Endothelial cell of umbilical vein (primary cell): Measurements from ENCODE around the gene AMZ1. TPM values are rescaled to one million over a fixed set of nuclear protein-coding genes. Genes with fewer than 3 reads are reported as not detected.

Source experiments
- BruUV-seq: library from RNA; stranded (reverse); fragments of 400-500 nt; replicated peaks from 2 replicates; lab custom pipeline; 2021; lab: Mats Ljungman, UMichigan
- CTCF ChIA-PET: fragments of 300-600, 350-600 bp; sonication (Branson Sonifier 250); formaldehyde crosslinking; loops from one replicate; lab custom pipeline; 2021; ENCODE audit warnings: antibody characterized with exemption, inconsistent platforms; lab: Charles Lee
- POLR2A ChIA-PET: fragments of 300-600, 350-600 bp; sonication (Branson Sonifier 250); formaldehyde crosslinking; loops from one replicate; lab custom pipeline; 2021; ENCODE audit warnings: antibody characterized with exemption, inconsistent platforms; lab: Charles Lee
- DNase-seq: peaks from one replicate; pipeline ENCODE4 v3.0.0-alpha.2; 2011; ENCODE audit warnings: low read depth, low spot score
- FAIRE-seq: peaks from 2 replicates; lab custom pipeline; 2011; peaks lifted over from hg19 to GRCh38; lab: Jason Lieb, UNC
- H2AFZ ChIP-seq: 2 replicates; pipeline ENCODE4 v1.6.0; 2012; ENCODE audit warnings: low read depth, low read length, control low read depth, inconsistent platforms
- H3K27ac ChIP-seq: 2 replicates; pipeline ENCODE4 v1.5.1; 2011; ENCODE audit warnings: low read depth, mild to moderate bottlenecking, control low read depth, low read length, moderate library complexity; ENCODE audit not compliant: insufficient read depth
- H3K27me3 ChIP-seq, 2 experiments: 2 replicates each; pipeline versions ENCODE4 v1.6.0 to v1.6.1; 2011; ENCODE audit warnings: low read length in 2 of 2, mixed read lengths in 1 of 2; ENCODE audit not compliant: control insufficient read depth in 2 of 2, insufficient read depth in 2 of 2
- H3K36me3 ChIP-seq, 2 experiments: 2 replicates in 1 of 2; 3 replicates in 1 of 2; pipeline ENCODE4 v1.5.1; 2011; ENCODE audit warnings: low read length in 2 of 2, mild to moderate bottlenecking in 1 of 2, moderate library complexity in 1 of 2; ENCODE audit not compliant: control insufficient read depth in 2 of 2, insufficient read depth in 2 of 2; ENCODE audit errors: extremely low read depth in 1 of 2
- H3K4me1 ChIP-seq: 3 replicates; pipeline ENCODE4 v1.5.1; 2011; ENCODE audit warnings: mild to moderate bottlenecking, low read length; ENCODE audit not compliant: control insufficient read depth, insufficient read depth; ENCODE audit errors: extremely low read depth
- H3K4me2 ChIP-seq: 2 replicates; pipeline ENCODE4 v1.6.1; 2011; ENCODE audit warnings: low read length, control low read depth, mixed read lengths; ENCODE audit not compliant: insufficient read depth
- H3K4me3 ChIP-seq, 3 experiments: fragments of 200-600 bp in 1 of 3; sonication (generic), shearing (Covaris generic) in 1 of 3; replicated peaks in 1 of 3; 2 replicates each; pipeline ENCODE4 v1.5.1; 2011 to 2016; ENCODE audit warnings: control low read depth in 3 of 3, low read length in 3 of 3, mild to moderate bottlenecking in 2 of 3, inconsistent platforms in 1 of 3, low read depth in 1 of 3, moderate library complexity in 1 of 3; ENCODE audit not compliant: insufficient read depth in 1 of 3
- H3K79me2 ChIP-seq: 2 replicates; pipeline ENCODE4 v1.6.0; 2012; ENCODE audit warnings: low read length, inconsistent platforms; ENCODE audit not compliant: control insufficient read depth, insufficient read depth
- H3K9ac ChIP-seq: replicated peaks from 2 replicates; pipeline ENCODE3; 2011; ENCODE audit warnings: low read length, control low read depth; ENCODE audit not compliant: insufficient read depth; ENCODE audit errors: extremely low read depth
- H3K9me1 ChIP-seq: replicated peaks from 3 replicates; pipeline ENCODE4 v1.6.0; 2011; ENCODE audit warnings: mild to moderate bottlenecking, low read length; ENCODE audit not compliant: control insufficient read depth, insufficient read depth; ENCODE audit errors: extremely low read depth
- H3K9me3 ChIP-seq: replicated peaks from 2 replicates; pipeline ENCODE4 v1.5.1; 2012; ENCODE audit warnings: low read length, inconsistent platforms; ENCODE audit not compliant: control insufficient read depth, insufficient read depth
- H4K20me1 ChIP-seq: replicated peaks from 2 replicates; pipeline ENCODE3; 2011; ENCODE audit warnings: mild to moderate bottlenecking, low read length; ENCODE audit not compliant: control insufficient read depth, insufficient read depth; ENCODE audit errors: extremely low read depth
- EZH2 ChIP-seq: IDR thresholded peaks from 2 replicates; pipeline ENCODE4 v1.6.1; 2012; ENCODE audit warnings: borderline replicate concordance, low read depth, mild to moderate bottlenecking, moderate library complexity, low read length, inconsistent platforms; ENCODE audit not compliant: severe bottlenecking
- FOS ChIP-seq: IDR thresholded peaks from 2 replicates; pipeline ENCODE4 v1.6.1; 2011; ENCODE audit warnings: mild to moderate bottlenecking, low read length, moderate library complexity, borderline replicate concordance; ENCODE audit not compliant: insufficient read depth
- GATA2 ChIP-seq: IDR thresholded peaks from 2 replicates; pipeline ENCODE4 v1.7.0; 2011; ENCODE audit warnings: low read depth, mild to moderate bottlenecking, moderate library complexity, mixed read lengths, low read length; ENCODE audit not compliant: insufficient read length, insufficient read depth
- JUN ChIP-seq: IDR thresholded peaks from 2 replicates; pipeline ENCODE4 v1.6.1; 2011; ENCODE audit warnings: borderline replicate concordance, low read depth; ENCODE audit not compliant: insufficient read length, insufficient read depth
- MYC ChIP-seq: IDR thresholded peaks from one replicate; pipeline ENCODE4 v1.6.1; 2011; ENCODE audit warnings: mild to moderate bottlenecking, low read depth, low read length
- POLR2A ChIP-seq: IDR thresholded peaks from 2 replicates; pipeline ENCODE4 v1.6.1; 2012; ENCODE audit warnings: low read depth, mild to moderate bottlenecking, control low read depth, low read length
- POLR2AphosphoS5 ChIP-seq: IDR thresholded peaks from 2 replicates; pipeline ENCODE4 v1.6.1; 2012; ENCODE audit warnings: low read depth, mild to moderate bottlenecking, control low read depth, low read length, moderate library complexity; ENCODE audit not compliant: insufficient read depth
- dilution Hi-C: fragments of 300-500 bp; cut with MboI; formaldehyde crosslinking; loops from one replicate; pipeline ENCODE4 v1.15.0; 2019; ENCODE audit warnings: low sequenced_read_pairs; ENCODE audit not compliant: extremely low pct_ligation_motif_present
- intact Hi-C: fragments of 100-400 bp; cut with micrococcal nuclease; formaldehyde crosslinking; loops from one replicate; pipeline ENCODE4 v1.10.0; 2022
- polyA plus RNA-seq, 4 experiments: library from polyadenylated mRNA; depleted of rRNA in 3 of 4; stranded (reverse) in 3 of 4; unstranded in 1 of 4; fragments of >200 nt; gene quantifications; 2 replicates each; pipeline versions ENCODE4 v1.2.1 to v1.2.3, GENCODE V29; 2011 to 2012; ENCODE audit warnings: missing spikeins in 1 of 4
- total RNA-seq: library from RNA; stranded (reverse); gene quantifications from 2 replicates; pipeline ENCODE4 v1.2.3, GENCODE V29; 2021
- TF ChIP-seq, protein P1 (sequence below): IDR thresholded peaks from 2 replicates; pipeline ENCODE4 v1.6.1; 2011; ENCODE audit not compliant: insufficient read depth, insufficient read length
- TF ChIP-seq, protein P2 (sequence below), 2 donors: IDR thresholded peaks; 1 replicate in 1 of 2; 2 replicates in 1 of 2; pipeline ENCODE4 v1.5.1; 2011; ENCODE audit warnings: low read length in 2 of 2, mild to moderate bottlenecking in 2 of 2, moderate library complexity in 2 of 2, control low read depth in 1 of 2, inconsistent platforms in 1 of 2, low read depth in 1 of 2; ENCODE audit not compliant: insufficient read depth in 1 of 2; ENCODE audit errors: extremely low read depth in 1 of 2

AMZ1 gene
- total and polyA plus RNA-seq, 2 donors (not counting 3 experiments of a cell fraction or from before 2014, with no cell fraction given) = not detected

DNA sequence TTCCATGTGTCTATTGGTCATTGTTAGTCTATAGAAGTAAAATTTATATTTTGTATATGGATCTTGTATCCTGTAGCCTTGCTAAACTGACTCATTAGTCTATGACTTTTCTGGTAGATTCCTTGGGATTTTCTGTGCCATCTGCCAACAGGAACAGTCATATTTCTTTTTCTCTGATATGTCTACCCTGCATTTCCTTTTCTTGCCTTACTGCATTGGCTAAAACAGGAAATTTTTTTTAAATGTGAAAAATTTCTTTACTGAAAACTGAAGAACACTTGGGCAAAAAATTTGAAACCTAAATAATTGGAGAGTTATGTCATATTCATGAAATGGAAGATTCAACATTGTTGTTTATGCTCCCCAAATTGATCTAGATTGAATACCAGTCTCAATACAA is 67.5 kb downstream of the AMZ1 start:
- H3K9me3 ChIP-seq = no peaks in the 10 kb centered on the region
- ChIA-PET CTCF (interaction anchor here (3.0 kb wide), 1 partner anchor 46 kb away, joined by 17 read pairs; no protein-coding TSS in a partner anchor), POLR2A (no interaction called here)
- H3K4me3 ChIP-seq = no peak overlapping the region
- H3K4me2 ChIP-seq = no peak overlapping the region
- H3K27ac ChIP-seq = no peak overlapping the region
- intact Hi-C loops (loop anchor here (5.0 kb wide), 1 partner anchor 107 kb away; no protein-coding TSS in a partner anchor), dilution Hi-C loops (no loop called here)
- no peaks in the 10 kb centered on the region for H3K36me3 ChIP-seq
- no TSS peak for BruUV-seq
- H3K27me3 ChIP-seq = no peaks in the 10 kb centered on the region
- FAIRE-seq = no peak
- TF ChIP-seq EZH2 = no peak
- TF ChIP-seq, protein P1, sequence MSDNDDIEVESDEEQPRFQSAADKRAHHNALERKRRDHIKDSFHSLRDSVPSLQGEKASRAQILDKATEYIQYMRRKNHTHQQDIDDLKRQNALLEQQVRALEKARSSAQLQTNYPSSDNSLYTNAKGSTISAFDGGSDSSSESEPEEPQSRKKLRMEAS = no peak
- TF ChIP-seq, protein P2, sequence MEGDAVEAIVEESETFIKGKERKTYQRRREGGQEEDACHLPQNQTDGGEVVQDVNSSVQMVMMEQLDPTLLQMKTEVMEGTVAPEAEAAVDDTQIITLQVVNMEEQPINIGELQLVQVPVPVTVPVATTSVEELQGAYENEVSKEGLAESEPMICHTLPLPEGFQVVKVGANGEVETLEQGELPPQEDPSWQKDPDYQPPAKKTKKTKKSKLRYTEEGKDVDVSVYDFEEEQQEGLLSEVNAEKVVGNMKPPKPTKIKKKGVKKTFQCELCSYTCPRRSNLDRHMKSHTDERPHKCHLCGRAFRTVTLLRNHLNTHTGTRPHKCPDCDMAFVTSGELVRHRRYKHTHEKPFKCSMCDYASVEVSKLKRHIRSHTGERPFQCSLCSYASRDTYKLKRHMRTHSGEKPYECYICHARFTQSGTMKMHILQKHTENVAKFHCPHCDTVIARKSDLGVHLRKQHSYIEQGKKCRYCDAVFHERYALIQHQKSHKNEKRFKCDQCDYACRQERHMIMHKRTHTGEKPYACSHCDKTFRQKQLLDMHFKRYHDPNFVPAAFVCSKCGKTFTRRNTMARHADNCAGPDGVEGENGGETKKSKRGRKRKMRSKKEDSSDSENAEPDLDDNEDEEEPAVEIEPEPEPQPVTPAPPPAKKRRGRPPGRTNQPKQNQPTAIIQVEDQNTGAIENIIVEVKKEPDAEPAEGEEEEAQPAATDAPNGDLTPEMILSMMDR (IDR thresholded peaks at IDR 0.05; ENCODE audit: extremely low read depth in 1 of 2, insufficient read depth in 1 of 2, low read depth in 1 of 2, low read length in 2 of 2) = no peak
- TF ChIP-seq GATA2 = no peak
- no peak for TF ChIP-seq POLR2A
- no peak for TF ChIP-seq FOS
- no peak for TF ChIP-seq POLR2AphosphoS5
- no peak for TF ChIP-seq MYC
- TF ChIP-seq JUN = no peak
- DNase-seq = no peak
- H3K9me1 ChIP-seq = no peaks in the 10 kb centered on the region
- H4K20me1 ChIP-seq = no peaks in the 10 kb centered on the region
- H3K79me2 ChIP-seq = peaks cover 7% of the 10 kb centered on the region
- peaks cover 21% of the 10 kb centered on the region for H3K4me1 ChIP-seq
- H2AFZ ChIP-seq = no peak overlapping the region
- no peak overlapping the region for H3K9ac ChIP-seq
